Pancreas (tissue), 10 donors: ENCODE measurements around the gene MANBA. TPM values are rescaled to one million over a fixed set of nuclear protein-coding genes. Genes with fewer than 3 reads are reported as not detected.

Experiments used
- ATAC-seq, 4 donors: fragments of 200-7000 bp; cut with Tn5 transposase; one replicate each; pipeline versions ENCODE4 v1.8.0 to v1.9.1; 2020; ENCODE audit warnings: mild to moderate bottlenecking in 4 of 4, moderate library complexity in 4 of 4
- DNase-seq, 6 donors: peaks; one replicate each; pipeline ENCODE4 v3.0.0-alpha.2; 2020
- FAIRE-seq: peaks from 2 replicates; lab custom pipeline; 2012; peaks lifted over from hg19 to GRCh38; lab: Jason Lieb, UNC
- H3K27ac ChIP-seq, 4 donors: fragments of 200-600 bp; sonication (generic); 1 replicate in 3 of 4; 2 replicates in 1 of 4; pipeline versions ENCODE4 v1.5.0 to v1.8.0; 2020
- H3K27me3 ChIP-seq, 4 donors: fragments of 200-600 bp; one replicate each; pipeline ENCODE4 v1.8.0; 2021
- H3K36me3 ChIP-seq, 3 donors: fragments of 200-600 bp; sonication (generic) in 1 of 3; one replicate each; pipeline versions ENCODE4 v1.5.0 to v1.8.0; 2020 to 2021
- H3K4me1 ChIP-seq, 3 donors: fragments of 200-600 bp; one replicate each; pipeline ENCODE4 v1.8.0; 2021
- H3K4me3 ChIP-seq, 4 donors: fragments of 200-600 bp; sonication (generic) in 2 of 4; one replicate each; pipeline versions ENCODE4 v1.5.0 to v1.8.0; 2020 to 2021
- H3K9me3 ChIP-seq, 4 donors: fragments of 200-600 bp; one replicate each; pipeline ENCODE4 v1.8.0; 2021
- WGBS, 2 donors: extraction: QIAGEN DNeasy Blood & Tissue Kit; methylation state at CpG; one replicate each; pipeline ENCODE4 v1.1.7; 2013; 5-methylcytosine and 5-hydroxymethylcytosine counted together
- intact Hi-C, 3 donors: fragments of 100-400 bp; cut with DNase I; formaldehyde crosslinking; loops; one replicate each; pipeline versions ENCODE4 v1.11.1 to v1.14.2; 2022
- polyA plus RNA-seq, 2 donors: library from polyadenylated mRNA; stranded (reverse); fragments of 200-250 nt; gene quantifications; one replicate each; pipeline ENCODE4 v1.2.3, GENCODE V29; 2013
- total RNA-seq, 6 donors: library from RNA; stranded (reverse); fragmentation: NEBNext Ultra II Directional in 4 of 6; extraction: Animal tissue kit (Norgen Biotek cat#: 25700) in 4 of 6; gene quantifications; one replicate each; pipeline versions ENCODE4 v1.2.1 to v1.2.4, GENCODE V29; 2021 to 2023
- TF ChIP-seq, protein P1 (sequence below), 4 donors: fragments of 200-600 bp; sonication (generic) in 3 of 4; IDR thresholded peaks; one replicate each; pipeline versions ENCODE4 v1.5.0 to v1.8.0; 2021; ENCODE audit warnings: antibody characterized with exemption in 4 of 4
- donor health status: healthy with polysubstance abuse.
- donor health status: DM: no; HTN: no; CAD: no; lungs with moderate emphysema.
- donor health status: DM: no; HTN: no; CAD: no.
- donor health status: control.
- donor health status: control.
- donor health status: Bipolar disorder and iron deficiency.
- donor health status: DM: yes; HTN: yes; CAD: no.
- donor health status: DM: no; HTN: no; CAD: no.
- donor health status: DM: no; HTN: no; CAD: no.
- donor health status: DM: yes; HTN: yes; CAD: no.

MANBA gene
- total and polyA plus RNA-seq, 8 donors, result 7.8 to 22.0 (median 10.7) TPM

GRCh38 chr4:102601586-102602227 lies 159.1 kb downstream of the MANBA start:
- ATAC-seq, result no peak
- H3K4me1 ChIP-seq, result no peaks in the 10 kb centered on the region
- intact Hi-C loops, result no loop called here
- peaks cover 0 to 37% (median 13%) of the 10 kb centered on the region in 3 donors for H3K36me3 ChIP-seq
- H3K4me3 ChIP-seq, result no peak overlapping the region
- H3K27me3 ChIP-seq, result no peaks in the 10 kb centered on the region
- no peaks in the 10 kb centered on the region for H3K9me3 ChIP-seq
- TF ChIP-seq, protein P1, sequence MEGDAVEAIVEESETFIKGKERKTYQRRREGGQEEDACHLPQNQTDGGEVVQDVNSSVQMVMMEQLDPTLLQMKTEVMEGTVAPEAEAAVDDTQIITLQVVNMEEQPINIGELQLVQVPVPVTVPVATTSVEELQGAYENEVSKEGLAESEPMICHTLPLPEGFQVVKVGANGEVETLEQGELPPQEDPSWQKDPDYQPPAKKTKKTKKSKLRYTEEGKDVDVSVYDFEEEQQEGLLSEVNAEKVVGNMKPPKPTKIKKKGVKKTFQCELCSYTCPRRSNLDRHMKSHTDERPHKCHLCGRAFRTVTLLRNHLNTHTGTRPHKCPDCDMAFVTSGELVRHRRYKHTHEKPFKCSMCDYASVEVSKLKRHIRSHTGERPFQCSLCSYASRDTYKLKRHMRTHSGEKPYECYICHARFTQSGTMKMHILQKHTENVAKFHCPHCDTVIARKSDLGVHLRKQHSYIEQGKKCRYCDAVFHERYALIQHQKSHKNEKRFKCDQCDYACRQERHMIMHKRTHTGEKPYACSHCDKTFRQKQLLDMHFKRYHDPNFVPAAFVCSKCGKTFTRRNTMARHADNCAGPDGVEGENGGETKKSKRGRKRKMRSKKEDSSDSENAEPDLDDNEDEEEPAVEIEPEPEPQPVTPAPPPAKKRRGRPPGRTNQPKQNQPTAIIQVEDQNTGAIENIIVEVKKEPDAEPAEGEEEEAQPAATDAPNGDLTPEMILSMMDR (IDR thresholded peaks at IDR 0.05), result no peak
- DNase-seq, result no peak
- FAIRE-seq, result no peak
- no peak overlapping the region for H3K27ac ChIP-seq
- 61 to 64% methylated on average over 8 of the region's 8 CpGs for WGBS, 2 donors

- H3K4me3 ChIP-seq, result no peak overlapping the region
- H3K27ac ChIP-seq, result no peak overlapping the region
- DNase-seq (no peak), ATAC-seq (no peak), FAIRE-seq (no peak)
- TF ChIP-seq, protein P1 (IDR thresholded peaks at IDR 0.05), result no peak
- no peaks in the 10 kb centered on the region for H3K27me3 ChIP-seq
- H3K9me3 ChIP-seq, result no peaks in the 10 kb centered on the region
- intact Hi-C loops, result no loop called here
- H3K4me1 ChIP-seq, result no peaks in the 10 kb centered on the region
- H3K36me3 ChIP-seq, result peaks cover 3 to 40% (median 7%) of the 10 kb centered on the region in 3 donors
These were observed 160.1 kb downstream of the MANBA start for GRCh38 chr4:102600689-102601088.

DNA sequence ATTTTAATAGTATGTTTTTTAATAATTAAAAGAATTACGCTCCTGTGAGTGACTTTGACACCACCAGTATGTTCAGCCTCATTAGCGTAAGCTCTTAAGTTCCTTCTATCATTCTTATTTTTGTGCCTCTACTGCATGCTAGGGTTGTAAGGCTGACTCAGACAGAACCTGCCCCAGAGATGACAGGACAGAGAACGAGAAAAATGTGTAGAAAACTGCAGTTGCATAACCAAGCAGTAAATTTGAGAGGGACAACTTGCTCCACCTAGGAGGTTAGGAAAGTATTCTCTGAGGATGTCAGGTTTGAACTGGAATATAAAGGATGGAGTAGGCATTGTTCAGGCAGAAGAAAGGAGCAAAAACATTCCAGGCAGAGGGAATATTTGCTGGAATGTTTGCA lies 160.9 kb downstream of the MANBA start:
- H3K9me3 ChIP-seq, result no peaks in the 10 kb centered on the region
- TF ChIP-seq, protein P1 (IDR thresholded peaks at IDR 0.05), result no peak
- peaks cover 3 to 48% (median 7%) of the 10 kb centered on the region in 3 donors for H3K36me3 ChIP-seq
- FAIRE-seq (no peak), DNase-seq (no peak), ATAC-seq (no peak)
- no peaks in the 10 kb centered on the region for H3K27me3 ChIP-seq
- intact Hi-C loops, result no loop called here
- H3K27ac ChIP-seq, result no peak overlapping the region
- H3K4me3 ChIP-seq, result no peak overlapping the region
- 91 to 96% methylated on average over 3 of the region's 3 CpGs for WGBS, 2 donors
- no peaks in the 10 kb centered on the region for H3K4me1 ChIP-seq

DNA sequence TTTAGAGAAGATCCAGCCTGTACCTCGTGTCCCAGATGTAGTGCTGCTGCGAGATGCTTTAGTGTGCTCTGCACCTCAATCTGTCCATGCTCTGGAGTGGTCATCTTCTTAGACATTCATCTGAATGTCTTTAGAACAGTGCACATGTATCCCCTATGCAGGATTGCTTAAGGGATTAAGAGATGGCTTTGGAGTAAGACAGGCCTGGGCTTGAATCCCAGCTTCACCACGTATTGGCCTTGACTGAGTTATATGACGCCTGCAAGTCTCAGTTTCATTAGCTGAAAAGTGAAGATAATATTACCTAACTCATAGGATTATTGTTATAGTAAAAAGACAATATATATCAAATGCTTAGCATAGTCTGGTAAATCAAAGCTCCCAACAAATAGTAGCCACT lies 161.3 kb downstream of the MANBA start:
- WGBS, 2 donors, result 83% methylated on average over 4 of the region's 4 CpGs
- Histone ChIP-seq H3K4me1 (no peaks in the 10 kb centered on the region), H3K27me3 (no peaks in the 10 kb centered on the region), H3K36me3 (peaks cover 3 to 51% (median 7%) of the 10 kb centered on the region in 3 donors), H3K9me3 (no peaks in the 10 kb centered on the region), H3K27ac (no peak overlapping the region), H3K4me3 (no peak overlapping the region)
- TF ChIP-seq, protein P1 (IDR thresholded peaks at IDR 0.05), result no peak
- ATAC-seq (no peak), DNase-seq (no peak), FAIRE-seq (no peak)
- intact Hi-C loops, result no loop called here

DNA sequence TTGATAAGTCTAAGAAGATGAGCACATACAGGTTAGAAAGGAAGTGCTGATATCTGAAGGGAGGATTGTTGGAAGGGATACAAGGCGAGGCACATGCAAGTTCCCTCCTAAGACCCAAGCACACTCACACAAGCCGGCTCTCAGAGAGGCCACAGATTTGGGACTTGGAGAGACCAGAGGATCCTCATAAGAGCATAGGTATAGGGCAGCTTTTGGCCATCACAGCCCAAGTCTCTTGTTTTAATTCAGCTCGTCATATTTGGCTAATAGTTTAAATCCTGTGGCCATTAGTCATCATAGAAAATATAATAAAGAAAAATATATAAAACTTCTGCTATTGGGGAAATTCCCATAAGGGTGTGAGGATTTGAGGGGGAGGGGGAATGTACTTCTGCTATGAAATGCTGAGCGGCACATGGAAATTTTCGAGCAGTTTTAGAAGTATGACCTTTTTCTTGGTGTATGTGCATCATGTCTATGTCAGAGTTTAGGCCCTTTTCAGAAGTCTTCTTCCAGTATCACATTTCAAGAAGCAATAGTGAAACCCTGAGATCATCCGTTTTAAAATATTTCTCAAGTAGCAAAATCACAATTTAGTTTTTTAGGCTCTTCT lies 161.9 kb downstream of the MANBA start:
- H3K27ac ChIP-seq, result no peak overlapping the region
- no peaks in the 10 kb centered on the region for H3K27me3 ChIP-seq
- no peak for FAIRE-seq

More for the DNA sequence above, 161.9 kb downstream of the MANBA start:
- TF ChIP-seq, protein P1 (IDR thresholded peaks at IDR 0.05), result no peak
- ATAC-seq, result no peak
- no peaks in the 10 kb centered on the region for H3K9me3 ChIP-seq
- intact Hi-C loops, result no loop called here
- peaks cover 3 to 50% (median 7%) of the 10 kb centered on the region in 3 donors for H3K36me3 ChIP-seq
- DNase-seq, result no peak
- H3K4me1 ChIP-seq, result no peaks in the 10 kb centered on the region
- no peak overlapping the region for H3K4me3 ChIP-seq
- 87 to 92% methylated on average over 6 of the region's 6 CpGs for WGBS, 2 donors
